GM21528 (cell line): Measurements from ENCODE around the gene ACTL7B.

Experiments used
- ATAC-seq: cut with Tn5 transposase; IDR thresholded peaks from one replicate; pipeline ENCODE4 v1.9.1; 2021; ENCODE audit warnings: mild to moderate bottlenecking, moderate library complexity; ENCODE audit not compliant: unreplicated experiment, low FRiP score

ACTL7B gene

GRCh38 chr9:108811944-108812343, 43.8 kb downstream of the ACTL7B start:
- ATAC-seq = no peak

GRCh38 chr9:108809269-108809668, 46.5 kb downstream of the ACTL7B start:
- ATAC-seq = no peak
